ENCODE data around the gene UPK1A.

DNA sequence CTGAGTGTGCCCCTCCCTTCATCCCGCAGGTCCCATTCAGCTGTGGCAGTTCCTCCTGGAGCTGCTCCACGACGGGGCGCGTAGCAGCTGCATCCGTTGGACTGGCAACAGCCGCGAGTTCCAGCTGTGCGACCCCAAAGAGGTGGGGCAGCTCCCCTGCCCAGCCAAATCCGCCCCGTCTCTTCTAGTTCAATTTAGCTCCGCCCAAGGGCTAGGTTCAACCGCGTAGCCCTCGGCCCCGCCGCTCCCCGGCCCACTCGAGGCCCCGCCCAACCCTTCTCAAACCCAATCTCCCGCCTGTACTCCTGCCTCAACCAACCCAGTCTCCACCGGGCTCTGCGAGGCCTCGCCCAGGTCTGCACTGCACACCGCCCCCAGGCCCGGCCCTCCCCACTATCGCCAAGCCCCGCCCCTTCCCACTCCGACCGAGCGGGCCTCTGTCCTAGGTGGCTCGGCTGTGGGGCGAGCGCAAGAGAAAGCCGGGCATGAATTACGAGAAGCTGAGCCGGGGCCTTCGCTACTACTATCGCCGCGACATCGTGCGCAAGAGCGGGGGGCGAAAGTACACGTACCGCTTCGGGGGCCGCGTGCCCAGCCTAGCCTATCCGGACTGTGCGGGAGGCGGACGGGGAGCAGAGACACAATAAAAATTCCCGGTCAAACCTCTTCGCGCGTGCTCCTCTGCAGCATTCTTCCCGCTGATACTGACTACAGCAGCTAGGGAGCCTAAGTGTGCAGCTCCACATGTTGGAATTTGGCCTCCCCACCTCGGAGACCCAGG is 21.9 kb upstream of the UPK1A start:
- TF ChIP-seq, protein P1, sequence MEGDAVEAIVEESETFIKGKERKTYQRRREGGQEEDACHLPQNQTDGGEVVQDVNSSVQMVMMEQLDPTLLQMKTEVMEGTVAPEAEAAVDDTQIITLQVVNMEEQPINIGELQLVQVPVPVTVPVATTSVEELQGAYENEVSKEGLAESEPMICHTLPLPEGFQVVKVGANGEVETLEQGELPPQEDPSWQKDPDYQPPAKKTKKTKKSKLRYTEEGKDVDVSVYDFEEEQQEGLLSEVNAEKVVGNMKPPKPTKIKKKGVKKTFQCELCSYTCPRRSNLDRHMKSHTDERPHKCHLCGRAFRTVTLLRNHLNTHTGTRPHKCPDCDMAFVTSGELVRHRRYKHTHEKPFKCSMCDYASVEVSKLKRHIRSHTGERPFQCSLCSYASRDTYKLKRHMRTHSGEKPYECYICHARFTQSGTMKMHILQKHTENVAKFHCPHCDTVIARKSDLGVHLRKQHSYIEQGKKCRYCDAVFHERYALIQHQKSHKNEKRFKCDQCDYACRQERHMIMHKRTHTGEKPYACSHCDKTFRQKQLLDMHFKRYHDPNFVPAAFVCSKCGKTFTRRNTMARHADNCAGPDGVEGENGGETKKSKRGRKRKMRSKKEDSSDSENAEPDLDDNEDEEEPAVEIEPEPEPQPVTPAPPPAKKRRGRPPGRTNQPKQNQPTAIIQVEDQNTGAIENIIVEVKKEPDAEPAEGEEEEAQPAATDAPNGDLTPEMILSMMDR (IDR thresholded peaks at IDR 0.05; ENCODE audit: insufficient read depth, low read depth, low read length), result no peak
- TF ChIP-seq EZH2 (IDR thresholded peaks at IDR 0.05; ENCODE audit: insufficient read depth, low read length), result no peak

Data from astrocyte (in vitro differentiated cells and primary cell).